Cardiac atrium fibroblast (primary cell): Measurements from ENCODE around the gene P4HA2. TPM values are rescaled to one million over a fixed set of nuclear protein-coding genes. Genes with fewer than 3 reads are reported as not detected.

Experiments
- total RNA-seq: library from RNA; depleted of rRNA; stranded (reverse); fragments of >200 nt; gene quantifications from 2 replicates; pipeline ENCODE4 v1.2.3, GENCODE V29; 2015

P4HA2 gene
- total RNA-seq = 242 and 268 TPM in 2 replicates

DNA sequence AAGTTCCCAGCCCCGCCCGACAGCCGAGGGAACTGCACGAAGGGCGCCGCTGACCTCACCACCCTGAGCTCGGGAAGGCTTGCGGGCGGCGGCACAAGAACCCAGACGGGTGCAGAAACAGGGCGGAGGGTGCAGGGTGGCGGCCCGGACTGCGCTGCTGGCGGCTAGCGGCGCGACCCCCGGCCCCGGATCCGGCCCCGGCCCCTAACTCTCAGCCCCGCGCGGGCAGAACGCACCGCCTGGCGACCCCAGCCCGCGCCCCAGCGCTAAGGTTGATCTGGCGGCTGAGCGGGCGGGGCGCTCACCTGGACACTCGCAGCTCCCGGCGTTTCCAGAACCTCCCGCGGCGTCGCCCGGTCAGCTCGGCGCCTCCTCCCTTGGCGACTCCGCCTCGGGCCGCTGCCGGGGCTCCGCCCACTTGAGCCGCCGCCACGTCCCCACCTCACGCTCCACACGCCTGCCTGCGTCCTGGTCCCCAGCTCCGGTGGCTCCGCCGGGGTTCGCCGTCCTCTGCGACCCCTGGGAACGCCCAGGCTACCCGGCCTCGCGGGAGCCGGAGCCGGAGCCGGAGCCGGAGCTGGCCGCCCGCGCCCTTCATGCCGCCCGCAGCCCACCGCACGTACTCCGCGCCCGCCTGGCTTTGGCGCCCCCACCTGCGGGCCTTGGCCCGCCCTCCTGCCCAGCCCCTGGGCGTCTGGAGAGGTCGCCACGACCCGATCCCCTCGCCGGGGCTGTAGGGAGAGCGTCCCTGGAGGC lies at the start of gene P4HA2:
Gene P4HA2, minus strand, starts transcription at position 369 of the 756 bp plus-strand sequence. CDS start 9,227 bp downstream, outside the sequence.

DNA sequence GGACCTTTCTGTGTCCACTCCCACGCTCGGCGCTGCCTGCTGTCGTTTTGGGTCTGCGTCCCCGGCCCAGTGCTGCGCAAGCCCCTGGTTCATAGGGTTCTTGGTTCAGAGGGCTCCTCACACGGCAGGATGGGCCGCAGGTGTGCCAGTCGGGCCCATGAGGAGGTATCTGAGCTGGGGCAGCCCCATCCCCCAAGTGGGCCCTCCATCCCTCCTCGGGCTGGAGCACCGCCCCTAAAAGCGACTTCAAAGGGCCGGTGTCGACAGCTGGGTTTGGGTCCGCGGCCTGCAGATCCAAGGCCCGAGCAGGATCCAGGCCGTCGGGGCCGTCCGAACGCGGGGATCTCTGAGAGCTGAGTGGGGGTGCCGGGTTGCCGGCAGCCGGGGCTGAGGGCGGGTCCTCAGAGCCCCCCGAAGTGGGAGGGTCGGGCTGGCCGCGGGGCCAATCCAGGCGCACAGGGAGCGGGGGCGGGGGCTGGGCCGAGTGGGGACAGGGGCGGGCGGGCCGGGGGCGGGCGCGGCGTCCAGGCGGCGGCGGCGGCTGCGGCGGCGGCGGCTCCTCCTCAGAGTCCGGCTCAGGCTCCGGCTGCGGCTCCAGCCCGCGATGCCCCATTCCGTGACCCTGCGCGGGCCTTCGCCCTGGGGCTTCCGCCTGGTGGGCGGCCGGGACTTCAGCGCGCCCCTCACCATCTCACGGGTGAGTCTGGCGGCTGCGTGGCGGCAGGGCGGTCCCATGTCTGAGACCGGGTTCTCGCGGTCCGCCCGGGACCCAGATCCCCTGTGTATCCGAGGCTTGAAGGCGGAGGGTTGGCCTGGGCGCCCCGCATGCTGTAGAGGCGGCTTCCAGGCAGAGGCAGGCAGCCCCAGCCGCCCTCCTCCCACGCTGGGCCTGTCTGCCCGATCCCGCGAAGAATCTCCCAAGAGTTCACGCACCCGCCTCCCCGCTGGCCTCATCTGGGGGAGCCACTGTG lies 29.8 kb upstream of the P4HA2 start, which contains the start of gene PDLIM4:
Gene PDLIM4, plus strand, starts transcription at position 566 of the 971 bp plus-strand sequence. Its CDS starts 39 bp downstream, at position 605.

Other genes with a start within 250 kb of the P4HA2 start
- gene ACSL6, start 216.2 kb downstream of the P4HA2 start, total RNA-seq = not detected in 2 replicates
- gene IL3, start 167.2 kb downstream of the P4HA2 start, total RNA-seq = not detected in 2 replicates
- 2.3 TPM in 1 of 2 replicates, not detected in the other for gene CSF2, start 154.1 kb downstream of the P4HA2 start, total RNA-seq
- gene PDLIM4, start 29.8 kb upstream of the P4HA2 start, total RNA-seq = 9.0 and 19.4 TPM in 2 replicates
- 1.4 and 5.2 TPM in 2 replicates for gene SLC22A4, start 66.5 kb upstream of the P4HA2 start, total RNA-seq
- 4.3 and 10.2 TPM in 2 replicates for gene SLC22A5, start 141.9 kb upstream of the P4HA2 start, total RNA-seq